Head of caudate nucleus (tissue), 42 donors: ENCODE measurements around the gene POC5.

Source experiments
- DNase-seq, 42 donors: peaks; one replicate each; pipeline versions ENCODE4 v3.0.0 to v3.0.0-alpha.2; 2020 to 2021; ENCODE audit warnings: mixed read lengths in 7 of 42
- intact Hi-C: fragments of 100-400 bp; cut with DNase I; formaldehyde crosslinking; loops from one replicate; pipeline ENCODE4 v1.15.0; 2022

The POC5 gene

GRCh38 chr5:75627801-75628200, 89.4 kb downstream of the POC5 start:
- no peak for DNase-seq
- intact Hi-C loops = no loop called here

GRCh38 chr5:75626959-75627358, 90.3 kb downstream of the POC5 start:
- DNase-seq = no peak
- intact Hi-C loops = no loop called here
